GM10847 (cell line): ENCODE measurements around the gene CCDC110.

Source experiments
- POLR2A ChIP-seq: IDR thresholded peaks from 2 replicates; pipeline ENCODE4 v1.6.1; 2011; ENCODE audit not compliant: insufficient read length; ENCODE audit errors: extremely low read depth

Gene CCDC110

GRCh38 chr4:185405296-185405999 lies 66.1 kb downstream of the CCDC110 start:
- no peak for TF ChIP-seq POLR2A

- no peak for TF ChIP-seq POLR2A
Observed at GRCh38 chr4:185404031-185404430, 67.5 kb downstream of the CCDC110 start.

GRCh38 chr4:185399466-185399865 lies 72.1 kb downstream of the CCDC110 start:
- TF ChIP-seq POLR2A = no peak

GRCh38 chr4:185398618-185399017 lies 72.9 kb downstream of the CCDC110 start:
- no peak for TF ChIP-seq POLR2A

DNA sequence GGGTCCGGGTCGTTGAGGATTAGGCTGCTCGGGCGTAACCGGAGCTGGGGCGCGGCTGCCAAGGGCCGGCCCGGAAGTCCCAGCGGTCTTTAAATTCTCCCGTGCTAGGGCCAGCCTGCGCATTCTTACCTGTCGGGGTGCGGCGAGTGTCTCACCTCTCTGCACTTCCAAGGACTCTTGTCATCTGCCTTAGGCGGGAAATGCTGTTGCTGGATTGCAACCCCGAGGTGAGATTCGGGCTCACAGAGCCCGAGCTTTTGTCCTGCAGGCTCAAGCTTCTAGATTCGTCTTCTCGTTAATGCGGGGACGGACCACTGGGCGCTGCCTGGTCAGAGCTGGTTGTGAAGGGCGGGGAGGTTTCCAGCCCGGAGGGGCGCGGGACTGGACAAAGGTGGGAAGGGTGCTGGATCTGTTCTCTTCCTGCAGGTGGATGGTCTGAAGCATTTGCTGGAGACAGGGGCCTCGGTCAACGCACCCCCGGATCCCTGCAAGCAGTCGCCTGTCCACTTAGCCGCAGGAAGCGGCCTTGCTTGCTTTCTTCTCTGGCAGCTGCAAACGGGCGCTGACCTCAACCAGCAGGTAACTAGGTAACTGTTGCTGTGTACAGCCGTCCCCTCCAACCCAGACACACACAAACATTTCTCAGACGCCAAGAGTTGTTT lies 74.7 kb downstream of the CCDC110 start, which contains the start of gene ANKRD37:
TSS of gene ANKRD37 (plus strand) at position 118 of the 662 bp plus-strand sequence. CDS start at position 201, 83 bp downstream.
- peak; percentile 29 for TF ChIP-seq POLR2A

DNA sequence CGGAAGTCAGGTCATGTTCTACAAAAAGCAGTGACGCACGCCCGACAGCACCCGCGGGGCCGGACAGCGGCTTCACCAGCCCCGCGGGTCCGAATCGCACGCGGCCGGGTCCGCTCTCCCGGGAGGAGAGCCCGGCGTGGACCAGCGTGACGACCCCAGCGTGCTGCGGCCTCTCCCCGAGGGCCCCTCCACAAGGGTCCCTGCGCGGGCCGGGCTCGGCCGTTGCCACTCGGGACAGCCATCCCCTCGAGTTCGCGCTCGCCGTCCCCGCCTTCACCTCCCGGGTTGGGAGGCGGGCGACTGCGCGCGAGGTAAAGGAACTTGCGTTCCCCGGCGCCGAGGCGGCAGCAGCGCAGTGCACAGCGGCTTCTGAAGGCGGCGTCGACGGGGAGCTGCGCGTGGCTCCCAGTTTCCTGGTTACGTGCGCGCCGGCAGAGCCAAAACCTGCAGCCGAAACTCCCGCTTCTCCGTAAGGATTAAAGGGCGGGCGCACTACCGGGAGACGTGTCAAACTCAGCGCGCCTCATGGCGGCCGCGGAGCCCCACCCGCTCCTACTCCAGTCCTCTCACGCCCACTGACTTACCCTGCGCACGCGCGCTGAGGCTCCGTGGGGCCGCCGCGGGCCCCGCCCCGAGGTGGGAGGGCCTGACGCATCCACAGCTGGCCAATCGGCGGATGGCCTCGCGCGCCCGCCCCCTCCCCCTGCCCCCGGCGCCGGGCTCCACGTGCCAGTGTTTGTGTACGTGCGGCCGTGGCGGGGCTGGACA lies 75.4 kb downstream of the CCDC110 start:
- peak; percentile 53 for TF ChIP-seq POLR2A

- no peak for TF ChIP-seq POLR2A
Observed at GRCh38 chr4:185395238-185395955, 76.1 kb downstream of the CCDC110 start, which contains the start of gene LRP2BP. Gene LRP2BP, minus strand, starts transcription at chr4:185395924. Its CDS starts 17,738 bp downstream, at chr4:185378186.
